ENCODE data around the gene TRIM47.

Gene TRIM47

GRCh38 chr17:75917917-75918445 lies 39.6 kb upstream of the TRIM47 start:
- Histone ChIP-seq H3K9ac (ENCODE audit: low read depth, low read length) (no peak overlapping the region), H3K9me3 (ENCODE audit: control insufficient read depth, insufficient read depth, low read length) (no peaks in the 10 kb centered on the region), H3K4me3 (ENCODE audit: low read depth, low read length) (no peak overlapping the region), H3K4me1 (ENCODE audit: control insufficient read depth, insufficient read depth, low read length) (no peaks in the 10 kb centered on the region), H3K27me3 (ENCODE audit: control insufficient read depth, insufficient read depth, low read length) (no peaks in the 10 kb centered on the region), H3K36me3 (ENCODE audit: control insufficient read depth, insufficient read depth, low read length) (peaks cover 11% of the 10 kb centered on the region)

GRCh38 chr17:75917141-75917916 lies 38.9 kb upstream of the TRIM47 start:
- Histone ChIP-seq H3K4me1 (ENCODE audit: control insufficient read depth, insufficient read depth, low read length) (no peaks in the 10 kb centered on the region), H3K27me3 (ENCODE audit: control insufficient read depth, insufficient read depth, low read length) (no peaks in the 10 kb centered on the region), H3K9me3 (ENCODE audit: control insufficient read depth, insufficient read depth, low read length) (no peaks in the 10 kb centered on the region), H3K36me3 (ENCODE audit: control insufficient read depth, insufficient read depth, low read length) (peaks cover 8% of the 10 kb centered on the region), H3K9ac (ENCODE audit: low read depth, low read length) (no peak overlapping the region), H3K4me3 (ENCODE audit: low read depth, low read length) (no peak overlapping the region)

GRCh38 chr17:75915268-75915667 lies 36.9 kb upstream of the TRIM47 start:
- Histone ChIP-seq H3K9me3 (ENCODE audit: control insufficient read depth, insufficient read depth, low read length) (no peaks in the 10 kb centered on the region), H3K4me3 (ENCODE audit: low read depth, low read length) (no peak overlapping the region), H3K27me3 (ENCODE audit: control insufficient read depth, insufficient read depth, low read length) (no peaks in the 10 kb centered on the region), H3K36me3 (ENCODE audit: control insufficient read depth, insufficient read depth, low read length) (peaks cover 8% of the 10 kb centered on the region), H3K9ac (ENCODE audit: low read depth, low read length) (no peak overlapping the region), H3K4me1 (ENCODE audit: control insufficient read depth, insufficient read depth, low read length) (no peaks in the 10 kb centered on the region)

GRCh38 chr17:75914643-75915267 lies 36.4 kb upstream of the TRIM47 start:
- H3K27me3 ChIP-seq (ENCODE audit: control insufficient read depth, insufficient read depth, low read length) = no peaks in the 10 kb centered on the region
- H3K9ac ChIP-seq (ENCODE audit: low read depth, low read length) = no peak overlapping the region
- no peaks in the 10 kb centered on the region for H3K4me1 ChIP-seq (ENCODE audit: control insufficient read depth, insufficient read depth, low read length)
- no peak overlapping the region for H3K4me3 ChIP-seq (ENCODE audit: low read depth, low read length)
- H3K36me3 ChIP-seq (ENCODE audit: control insufficient read depth, insufficient read depth, low read length) = peaks cover 8% of the 10 kb centered on the region
- H3K9me3 ChIP-seq (ENCODE audit: control insufficient read depth, insufficient read depth, low read length) = no peaks in the 10 kb centered on the region

GRCh38 chr17:75913537-75914210 lies 35.3 kb upstream of the TRIM47 start:
- Histone ChIP-seq H3K9ac (ENCODE audit: low read depth, low read length) (no peak overlapping the region), H3K36me3 (ENCODE audit: control insufficient read depth, insufficient read depth, low read length) (peaks cover 8% of the 10 kb centered on the region), H3K4me1 (ENCODE audit: control insufficient read depth, insufficient read depth, low read length) (no peaks in the 10 kb centered on the region), H3K4me3 (ENCODE audit: low read depth, low read length) (no peak overlapping the region), H3K9me3 (ENCODE audit: control insufficient read depth, insufficient read depth, low read length) (no peaks in the 10 kb centered on the region), H3K27me3 (ENCODE audit: control insufficient read depth, insufficient read depth, low read length) (no peaks in the 10 kb centered on the region)

GRCh38 chr17:75910699-75911098 lies 32.3 kb upstream of the TRIM47 start:
- no peak overlapping the region for H3K9ac ChIP-seq (ENCODE audit: low read depth, low read length)

GRCh38 chr17:75909812-75910274 lies 31.5 kb upstream of the TRIM47 start:
- H3K4me3 ChIP-seq (ENCODE audit: low read depth, low read length) = no peak overlapping the region
- no peaks in the 10 kb centered on the region for H3K9me3 ChIP-seq (ENCODE audit: control insufficient read depth, insufficient read depth, low read length)
- H3K9ac ChIP-seq (ENCODE audit: low read depth, low read length) = no peak overlapping the region
- no peaks in the 10 kb centered on the region for H3K27me3 ChIP-seq (ENCODE audit: control insufficient read depth, insufficient read depth, low read length)
- peaks cover 8% of the 10 kb centered on the region for H3K36me3 ChIP-seq (ENCODE audit: control insufficient read depth, insufficient read depth, low read length)
- no peaks in the 10 kb centered on the region for H3K4me1 ChIP-seq (ENCODE audit: control insufficient read depth, insufficient read depth, low read length)

More at GRCh38 chr17:75910699-75911098, 32.3 kb upstream of the TRIM47 start:
- Histone ChIP-seq H3K9me3 (ENCODE audit: control insufficient read depth, insufficient read depth, low read length) (no peaks in the 10 kb centered on the region), H3K36me3 (ENCODE audit: control insufficient read depth, insufficient read depth, low read length) (peaks cover 8% of the 10 kb centered on the region), H3K4me3 (ENCODE audit: low read depth, low read length) (no peak overlapping the region), H3K27me3 (ENCODE audit: control insufficient read depth, insufficient read depth, low read length) (no peaks in the 10 kb centered on the region), H3K4me1 (ENCODE audit: control insufficient read depth, insufficient read depth, low read length) (no peaks in the 10 kb centered on the region)

- Histone ChIP-seq H3K9ac (ENCODE audit: low read depth, low read length) (no peak overlapping the region), H3K4me3 (ENCODE audit: low read depth, low read length) (no peak overlapping the region), H3K9me3 (ENCODE audit: control insufficient read depth, insufficient read depth, low read length) (no peaks in the 10 kb centered on the region), H3K4me1 (ENCODE audit: control insufficient read depth, insufficient read depth, low read length) (no peaks in the 10 kb centered on the region), H3K36me3 (ENCODE audit: control insufficient read depth, insufficient read depth, low read length) (peaks cover 6% of the 10 kb centered on the region), H3K27me3 (ENCODE audit: control insufficient read depth, insufficient read depth, low read length) (no peaks in the 10 kb centered on the region)
Measured at GRCh38 chr17:75909051-75909811, 30.9 kb upstream of the TRIM47 start.

GRCh38 chr17:75908201-75908600 lies 29.8 kb upstream of the TRIM47 start:
- Histone ChIP-seq H3K9me3 (ENCODE audit: control insufficient read depth, insufficient read depth, low read length) (no peaks in the 10 kb centered on the region), H3K4me1 (ENCODE audit: control insufficient read depth, insufficient read depth, low read length) (no peaks in the 10 kb centered on the region), H3K4me3 (ENCODE audit: low read depth, low read length) (no peak overlapping the region), H3K9ac (ENCODE audit: low read depth, low read length) (no peak overlapping the region), H3K36me3 (ENCODE audit: control insufficient read depth, insufficient read depth, low read length) (peaks cover under 1% of the 10 kb centered on the region), H3K27me3 (ENCODE audit: control insufficient read depth, insufficient read depth, low read length) (no peaks in the 10 kb centered on the region)

- Histone ChIP-seq H3K27me3 (ENCODE audit: control insufficient read depth, insufficient read depth, low read length) (no peaks in the 10 kb centered on the region), H3K4me3 (ENCODE audit: low read depth, low read length) (no peak overlapping the region), H3K9ac (ENCODE audit: low read depth, low read length) (no peak overlapping the region), H3K4me1 (ENCODE audit: control insufficient read depth, insufficient read depth, low read length) (no peaks in the 10 kb centered on the region), H3K9me3 (ENCODE audit: control insufficient read depth, insufficient read depth, low read length) (no peaks in the 10 kb centered on the region), H3K36me3 (ENCODE audit: control insufficient read depth, insufficient read depth, low read length) (peaks cover 11% of the 10 kb centered on the region)
Measured at GRCh38 chr17:75906143-75906884, 27.9 kb upstream of the TRIM47 start.
